Ovary (tissue), 3 donors: ENCODE data around the gene ACSF3.

Experiments
- EP300 ChIP-seq: sonication (generic); formaldehyde crosslinking; IDR thresholded peaks from one replicate; pipeline ENCODE4 v1.6.1; 2017; ENCODE audit warnings: antibody characterized with exemption
- TF ChIP-seq, protein P1 (sequence below), 3 donors: fragments of 450-650 bp in 2 of 3; fragments of 200-600 bp in 1 of 3; IDR thresholded peaks; one replicate each; pipeline versions ENCODE4 v1.5.1 to v1.8.0; 2016 to 2022; ENCODE audit warnings: antibody characterized with exemption in 3 of 3, mild to moderate bottlenecking in 1 of 3
- donor health status: DM: no; HTN: no; CAD: no.

- TF ChIP-seq, protein P1, sequence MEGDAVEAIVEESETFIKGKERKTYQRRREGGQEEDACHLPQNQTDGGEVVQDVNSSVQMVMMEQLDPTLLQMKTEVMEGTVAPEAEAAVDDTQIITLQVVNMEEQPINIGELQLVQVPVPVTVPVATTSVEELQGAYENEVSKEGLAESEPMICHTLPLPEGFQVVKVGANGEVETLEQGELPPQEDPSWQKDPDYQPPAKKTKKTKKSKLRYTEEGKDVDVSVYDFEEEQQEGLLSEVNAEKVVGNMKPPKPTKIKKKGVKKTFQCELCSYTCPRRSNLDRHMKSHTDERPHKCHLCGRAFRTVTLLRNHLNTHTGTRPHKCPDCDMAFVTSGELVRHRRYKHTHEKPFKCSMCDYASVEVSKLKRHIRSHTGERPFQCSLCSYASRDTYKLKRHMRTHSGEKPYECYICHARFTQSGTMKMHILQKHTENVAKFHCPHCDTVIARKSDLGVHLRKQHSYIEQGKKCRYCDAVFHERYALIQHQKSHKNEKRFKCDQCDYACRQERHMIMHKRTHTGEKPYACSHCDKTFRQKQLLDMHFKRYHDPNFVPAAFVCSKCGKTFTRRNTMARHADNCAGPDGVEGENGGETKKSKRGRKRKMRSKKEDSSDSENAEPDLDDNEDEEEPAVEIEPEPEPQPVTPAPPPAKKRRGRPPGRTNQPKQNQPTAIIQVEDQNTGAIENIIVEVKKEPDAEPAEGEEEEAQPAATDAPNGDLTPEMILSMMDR (IDR thresholded peaks at IDR 0.05): no peak
- no peak for TF ChIP-seq EP300
Measured at GRCh38 chr16:89142474-89143195, 49.0 kb downstream of the ACSF3 start.
